HepG2 (cell line): ENCODE results near the gene DEDD2. TPM values are rescaled to one million over a fixed set of nuclear protein-coding genes. Genes with fewer than 3 reads are reported as not detected.

Experiments
- AKAP8 ChIP-seq: sonication (generic); formaldehyde crosslinking; IDR thresholded peaks from 2 replicates; pipeline ENCODE4 v1.5.1; 2020; ENCODE audit warnings: mild to moderate bottlenecking, missing genetic modification reagents
- ARID3A ChIP-seq: IDR thresholded peaks from 2 replicates; pipeline ENCODE4 v1.6.1; 2012; ENCODE audit warnings: low read depth, low read length, improper control_type of control experiment
- ASH2L ChIP-seq: fragments of 300-600, 200-600 bp; sonication (generic); IDR thresholded peaks from 2 replicates; pipeline ENCODE4 v1.7.0; 2017; ENCODE audit warnings: low read depth, mild to moderate bottlenecking, moderate library complexity, mixed read lengths, low read length; ENCODE audit not compliant: insufficient read length
- ELF1 ChIP-seq: sonication (generic); formaldehyde crosslinking; IDR thresholded peaks from 2 replicates; pipeline ENCODE4 v1.4.0; 2020; ENCODE audit warnings: missing genetic modification reagents
- HOXA9 ChIP-seq: sonication (generic); formaldehyde crosslinking; IDR thresholded peaks from 2 replicates; pipeline ENCODE4 v1.8.1; 2022; ENCODE audit warnings: missing genetic modification reagents, mild to moderate bottlenecking, moderate library complexity, borderline replicate concordance
- IRF2 ChIP-seq: IDR thresholded peaks from 2 replicates; pipeline ENCODE4 v1.6.1; 2018; ENCODE audit warnings: missing genetic modification reagents, missing compliant biosample characterization
- MIER2 ChIP-seq: IDR thresholded peaks from 2 replicates; pipeline ENCODE4 v1.6.1; 2016; ENCODE audit warnings: missing biosample characterization, missing genetic modification reagents
- NCOA1 ChIP-seq: sonication (generic); formaldehyde crosslinking; IDR thresholded peaks from 2 replicates; pipeline ENCODE4 v1.9.0; 2021; ENCODE audit warnings: missing genetic modification reagents
- NFE2 ChIP-seq: sonication (generic); formaldehyde crosslinking; IDR thresholded peaks from 2 replicates; pipeline ENCODE4 v1.4.0; 2020; ENCODE audit warnings: missing genetic modification reagents
- PRDM4 ChIP-seq: sonication (generic); formaldehyde crosslinking; IDR thresholded peaks from 2 replicates; pipeline ENCODE4 v1.9.0; 2021; ENCODE audit warnings: missing genetic modification reagents, borderline replicate concordance
- RBFOX2 ChIP-seq: fragments of 200-400 bp; formaldehyde crosslinking; IDR thresholded peaks from 2 replicates; pipeline ENCODE4 v1.6.1; 2017; ENCODE audit warnings: low read depth, mild to moderate bottlenecking, low read length
- SIX1 ChIP-seq: sonication (generic); formaldehyde crosslinking; IDR thresholded peaks from 2 replicates; pipeline ENCODE4 v1.4.0; 2020; ENCODE audit warnings: missing genetic modification reagents, borderline replicate concordance
- SMYD3 ChIP-seq: sonication (generic); formaldehyde crosslinking; IDR thresholded peaks from 2 replicates; pipeline ENCODE4 v1.8.1; 2023; ENCODE audit warnings: mild to moderate bottlenecking, missing genetic modification reagents
- SP1 ChIP-seq, 2 experiments: fragments of 450-650 bp in 1 of 2; sonication (generic) in 1 of 2; formaldehyde crosslinking in 1 of 2; IDR thresholded peaks; 2 replicates each; pipeline versions ENCODE4 v1.4.0 to v1.6.1; 2016 to 2020; ENCODE audit warnings: missing genetic modification reagents in 1 of 2
- ZNF510 ChIP-seq: sonication (generic); formaldehyde crosslinking; IDR thresholded peaks from 2 replicates; pipeline ENCODE4 v1.4.0; 2020; ENCODE audit warnings: low read depth, mild to moderate bottlenecking, missing genetic modification reagents
- polyA plus RNA-seq, 8 experiments: library from polyadenylated mRNA; depleted of rRNA in 3 of 8; stranded (reverse) in 7 of 8; unstranded in 1 of 8; fragments of >200 nt; fragmentation: Illumina TruSeq in 4 of 8; extraction: Trizol in 4 of 8; gene quantifications; 2 replicates each; pipeline versions ENCODE4 v1.2.1 to v1.2.3, GENCODE V29; 2011 to 2016; ENCODE audit warnings: low read depth in 4 of 8, missing spikeins in 1 of 8, mixed read lengths in 1 of 8; ENCODE audit not compliant: insufficient read depth in 1 of 8
- total RNA-seq, 5 experiments: library from RNA; depleted of rRNA; stranded (reverse); fragments of >200 nt; fragmentation: Illumina TruSeq; extraction: Trizol; gene quantifications; 2 replicates each; pipeline ENCODE4 v1.2.3, GENCODE V29; 2016; ENCODE audit warnings: low read depth in 1 of 5
- TF ChIP-seq, protein P1 (sequence below): sonication (generic); formaldehyde crosslinking; IDR thresholded peaks from 2 replicates; pipeline ENCODE4 v1.4.0; 2020; ENCODE audit warnings: missing genetic modification reagents
- TF ChIP-seq, protein P2 (sequence below): sonication (generic); formaldehyde crosslinking; conservative IDR thresholded peaks from 2 replicates; pipeline ENCODE4 v1.8.1; 2023; ENCODE audit warnings: missing genetic modification reagents

The DEDD2 gene
- total and polyA plus RNA-seq, 2 of the 13 experiments (the other 11 are each of a cell fraction or from before 2014, with no cell fraction given) = 19.2 to 24.7 TPM

GRCh38 chr19:42217520-42218437 is at the start of gene DEDD2 (continued):
- TF ChIP-seq NFE2 (CRISPR knock-in tag) (no peak), IRF2 (peak; percentile 34; the same call in 1 of the 2 replicates), RBFOX2 (peak; percentile 74), ZNF510 (no peak), ASH2L (peak; percentile 55), SP1 (IDR thresholded peaks at IDR 0.05) (no peak), SP1 (CRISPR knock-in tag; IDR thresholded peaks at IDR 0.05) (peak; percentile 60; the same call in 1 of the 2 replicates), SMYD3 (CRISPR knock-in tag) (no peak), MIER2 (CRISPR knock-in tag) (no peak), ELF1 (CRISPR knock-in tag) (peak; percentile 84), AKAP8 (CRISPR knock-in tag) (no peak), SIX1 (CRISPR knock-in tag) (no peak), ARID3A (no peak), HOXA9 (CRISPR knock-in tag) (no peak), NCOA1 (0 out of 2 replicates have a peak, but pooled peaks have one; percentile 61), PRDM4 (CRISPR knock-in tag) (no peak)
- TF ChIP-seq, protein P1, sequence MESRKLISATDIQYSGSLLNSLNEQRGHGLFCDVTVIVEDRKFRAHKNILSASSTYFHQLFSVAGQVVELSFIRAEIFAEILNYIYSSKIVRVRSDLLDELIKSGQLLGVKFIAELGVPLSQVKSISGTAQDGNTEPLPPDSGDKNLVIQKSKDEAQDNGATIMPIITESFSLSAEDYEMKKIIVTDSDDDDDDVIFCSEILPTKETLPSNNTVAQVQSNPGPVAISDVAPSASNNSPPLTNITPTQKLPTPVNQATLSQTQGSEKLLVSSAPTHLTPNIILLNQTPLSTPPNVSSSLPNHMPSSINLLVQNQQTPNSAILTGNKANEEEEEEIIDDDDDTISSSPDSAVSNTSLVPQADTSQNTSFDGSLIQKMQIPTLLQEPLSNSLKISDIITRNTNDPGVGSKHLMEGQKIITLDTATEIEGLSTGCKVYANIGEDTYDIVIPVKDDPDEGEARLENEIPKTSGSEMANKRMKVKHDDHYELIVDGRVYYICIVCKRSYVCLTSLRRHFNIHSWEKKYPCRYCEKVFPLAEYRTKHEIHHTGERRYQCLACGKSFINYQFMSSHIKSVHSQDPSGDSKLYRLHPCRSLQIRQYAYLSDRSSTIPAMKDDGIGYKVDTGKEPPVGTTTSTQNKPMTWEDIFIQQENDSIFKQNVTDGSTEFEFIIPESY (CRISPR knock-in tag) = 0 out of 2 replicates have a peak, but pooled peaks have one; percentile 13
- TF ChIP-seq, protein P2, sequence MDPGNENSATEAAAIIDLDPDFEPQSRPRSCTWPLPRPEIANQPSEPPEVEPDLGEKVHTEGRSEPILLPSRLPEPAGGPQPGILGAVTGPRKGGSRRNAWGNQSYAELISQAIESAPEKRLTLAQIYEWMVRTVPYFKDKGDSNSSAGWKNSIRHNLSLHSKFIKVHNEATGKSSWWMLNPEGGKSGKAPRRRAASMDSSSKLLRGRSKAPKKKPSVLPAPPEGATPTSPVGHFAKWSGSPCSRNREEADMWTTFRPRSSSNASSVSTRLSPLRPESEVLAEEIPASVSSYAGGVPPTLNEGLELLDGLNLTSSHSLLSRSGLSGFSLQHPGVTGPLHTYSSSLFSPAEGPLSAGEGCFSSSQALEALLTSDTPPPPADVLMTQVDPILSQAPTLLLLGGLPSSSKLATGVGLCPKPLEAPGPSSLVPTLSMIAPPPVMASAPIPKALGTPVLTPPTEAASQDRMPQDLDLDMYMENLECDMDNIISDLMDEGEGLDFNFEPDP (CRISPR knock-in tag) = 0 out of 2 replicates have a peak, but pooled peaks have one; percentile 76
